ENCODE measurements around the gene DRAM2.

DRAM2 gene

DNA sequence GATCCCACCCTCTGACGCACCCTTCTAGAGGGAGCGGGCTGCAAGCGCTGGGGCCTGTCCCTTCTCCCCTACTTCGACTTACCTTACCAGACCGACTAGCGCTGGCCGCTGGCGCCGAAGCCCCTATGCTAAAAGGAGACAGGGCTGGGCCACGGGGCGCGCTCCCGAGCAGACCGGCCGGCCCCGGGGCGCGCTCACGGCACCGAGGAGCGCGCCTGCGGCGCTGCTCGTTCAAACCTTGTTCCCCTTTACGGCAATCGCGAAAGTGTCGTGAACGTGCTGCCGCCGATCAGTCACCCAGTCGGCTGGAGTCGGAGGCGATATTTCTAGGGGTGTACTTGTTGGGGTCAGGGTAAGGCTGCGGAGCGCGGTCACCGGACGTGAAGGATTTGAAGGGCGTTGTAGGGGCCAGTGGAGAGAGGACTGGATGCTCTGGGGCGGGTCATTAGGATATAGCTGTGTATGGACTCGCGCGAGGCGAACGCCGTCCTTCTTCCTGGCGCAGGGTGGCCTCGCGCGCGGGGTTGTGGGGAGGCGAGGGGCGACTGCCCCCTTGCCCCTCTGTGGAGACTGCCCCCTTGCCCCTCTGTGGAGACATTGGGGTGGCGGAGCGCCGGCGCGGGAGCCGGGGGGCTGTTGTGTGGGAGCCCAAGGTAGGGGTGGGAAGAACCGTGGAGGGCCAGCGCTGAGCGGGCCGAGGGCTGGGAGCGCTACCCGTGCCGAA, at the start of gene DRAM2, which contains the start of gene CEPT1:
TSS of gene DRAM2 (minus strand) at position 138 of the 724 bp plus-strand sequence. CDS start 8,539 bp downstream, outside the sequence.
TSS of gene CEPT1 (plus strand) at position 268 of the 724 bp plus-strand sequence. CDS start 7,492 bp downstream, outside the sequence.
- DNase-seq: peak; percentile 75

DNA sequence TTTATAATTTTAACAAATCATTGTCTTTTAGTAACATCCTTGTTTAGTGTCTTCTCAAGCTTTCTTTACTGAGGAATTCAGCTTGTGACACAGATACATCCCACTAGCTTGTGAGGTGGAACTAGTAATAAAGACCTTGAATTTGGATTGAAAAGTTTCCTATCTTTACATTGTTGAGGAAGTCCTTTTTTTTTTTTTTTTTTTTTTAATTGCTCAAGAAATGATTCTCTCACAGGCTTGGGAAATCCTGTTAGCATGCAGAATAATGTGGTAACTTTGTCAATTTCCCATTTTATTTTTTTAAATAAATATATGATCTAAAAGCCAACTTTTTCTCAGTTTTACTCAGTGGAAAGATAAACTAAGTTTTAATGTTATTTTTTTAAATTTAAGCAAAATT, 44.8 kb upstream of the DRAM2 start:
- DNase-seq: peak; percentile 9

DNA sequence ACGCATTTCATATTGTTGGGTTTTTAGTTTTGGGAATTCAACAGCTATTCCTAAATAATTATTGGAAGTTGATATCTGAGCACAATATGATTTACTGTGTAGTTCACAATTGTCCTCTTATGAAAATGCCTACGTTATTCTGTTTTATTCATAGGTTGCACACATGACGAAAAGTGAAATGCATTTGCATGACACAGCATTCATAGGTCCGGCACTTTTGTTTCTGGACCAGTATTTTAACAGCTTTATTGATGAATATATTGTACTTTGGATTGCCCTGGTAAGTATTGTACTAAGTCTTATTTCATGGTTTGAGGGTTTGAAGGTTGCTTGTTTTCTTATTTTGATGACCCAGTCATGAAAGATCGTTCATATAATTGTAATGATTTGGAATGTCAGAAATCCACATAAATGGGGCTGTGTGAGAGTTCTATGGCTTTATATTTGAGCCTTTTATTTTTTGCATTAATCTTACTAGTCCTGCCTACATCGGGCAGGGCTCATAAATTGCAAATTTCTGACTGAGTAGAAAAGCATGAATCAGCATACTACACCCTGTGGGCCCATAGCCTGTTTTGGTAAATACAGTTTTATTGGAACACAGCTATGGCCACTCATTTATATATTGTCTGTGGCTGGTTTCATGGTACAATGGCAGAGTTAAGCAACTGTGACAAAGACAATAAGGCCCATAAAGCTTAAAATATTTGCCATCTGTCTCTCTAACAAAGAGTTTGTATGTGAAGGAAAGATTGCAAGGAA, 43.6 kb upstream of the DRAM2 start:
- no peak for DNase-seq

DNA sequence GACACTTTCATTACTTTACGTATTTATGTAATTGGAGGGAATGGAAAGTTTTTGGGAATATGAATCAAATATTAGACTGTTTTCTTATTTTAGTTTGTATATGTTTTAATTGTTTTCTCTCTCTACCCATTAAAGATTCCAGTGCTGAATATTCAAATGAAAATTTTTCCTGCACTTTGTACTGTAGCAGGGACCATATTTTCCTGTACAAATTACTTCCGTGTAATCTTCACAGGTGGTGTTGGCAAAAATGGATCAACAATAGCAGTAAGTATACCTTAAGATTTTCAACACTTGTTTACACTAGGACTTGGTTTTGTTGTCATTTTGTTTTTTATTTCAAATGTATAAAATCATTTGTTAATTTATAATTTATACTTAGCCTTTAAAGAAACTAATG, 42.2 kb upstream of the DRAM2 start:
- no peak for DNase-seq

DNA sequence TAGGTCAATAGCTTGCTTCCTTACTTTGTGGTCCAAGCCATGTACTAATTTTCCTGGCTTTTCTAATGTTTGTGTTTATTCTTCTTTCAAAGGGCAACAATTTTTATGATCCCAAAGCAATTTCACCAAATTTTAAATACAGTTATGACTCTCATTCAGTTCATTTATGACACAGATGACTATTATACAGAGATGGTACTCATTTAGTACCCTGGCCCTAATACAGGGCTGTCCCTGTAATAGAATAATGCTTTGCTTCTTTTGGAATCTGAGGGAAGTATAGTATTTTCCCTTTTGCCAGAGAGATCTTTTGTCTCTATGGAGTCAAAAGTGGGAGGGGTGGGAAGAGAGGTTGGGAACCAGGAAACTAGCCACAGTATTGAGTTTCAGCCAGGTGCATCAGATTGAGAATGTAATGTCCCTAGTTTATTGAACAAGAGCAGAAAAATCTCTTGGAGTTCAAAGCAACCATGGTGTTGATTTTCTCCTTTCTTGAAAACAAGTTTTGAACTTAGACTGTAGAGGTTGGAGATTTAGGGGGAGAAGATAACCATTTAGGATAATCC, 40.2 kb upstream of the DRAM2 start:
- no peak for DNase-seq

DNA sequence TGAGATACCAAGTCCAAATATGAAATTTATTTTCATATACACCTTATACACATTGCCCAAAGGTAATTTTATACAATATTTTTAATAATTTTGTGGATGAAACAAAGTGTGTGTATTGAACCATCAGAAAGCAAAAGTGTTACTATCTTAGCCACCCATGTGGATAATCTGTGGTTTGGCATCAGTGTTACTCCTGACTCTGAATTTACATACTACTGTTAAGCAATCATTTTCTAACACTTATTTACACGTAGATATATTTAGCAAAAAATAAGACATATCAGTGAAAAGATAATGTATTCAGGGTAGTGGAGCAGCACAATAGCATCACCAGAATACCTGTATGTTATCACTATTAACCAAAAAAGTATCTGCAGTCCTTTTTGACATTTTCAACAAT, 36.8 kb upstream of the DRAM2 start:
- no peak for DNase-seq

DNA sequence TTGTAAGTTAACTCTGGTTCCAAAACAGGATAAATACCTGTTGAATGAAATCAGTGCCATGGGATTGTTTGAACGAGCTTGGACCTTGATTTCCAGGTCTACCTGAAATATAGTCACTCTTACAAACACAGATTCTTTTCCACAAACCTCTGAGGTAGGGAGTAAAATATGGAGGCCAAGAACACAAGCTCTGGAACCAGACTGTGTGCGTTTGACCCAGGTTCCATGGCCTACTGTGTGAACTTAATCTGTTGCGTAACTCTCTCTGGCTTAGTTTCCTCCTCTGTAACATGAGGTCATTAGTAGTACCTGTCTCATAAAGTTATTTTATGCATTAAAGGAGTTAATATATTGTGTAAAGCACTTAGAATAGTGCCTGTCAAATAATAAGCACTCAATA, 35.5 kb upstream of the DRAM2 start:
- no peak for DNase-seq

DNA sequence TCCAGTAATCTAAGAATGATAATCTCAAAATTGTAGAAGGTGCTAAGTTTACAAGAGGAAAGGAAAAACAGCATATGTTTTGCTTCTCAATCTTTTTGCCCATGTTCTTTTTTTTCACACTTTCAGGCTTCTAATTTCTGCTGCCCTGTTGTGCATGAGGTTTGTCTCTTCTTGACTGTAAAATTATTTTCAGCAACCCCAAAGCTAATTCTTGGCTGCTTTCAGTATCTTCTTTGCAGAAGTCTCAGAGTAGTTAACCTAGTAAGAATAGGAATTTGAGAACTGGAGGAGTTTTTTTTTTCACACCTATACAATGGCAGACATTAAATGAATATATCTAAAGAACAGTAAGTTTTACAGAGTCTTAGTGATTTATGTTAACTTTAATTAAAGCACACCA, 34.2 kb upstream of the DRAM2 start:
- DNase-seq: no peak

DNA sequence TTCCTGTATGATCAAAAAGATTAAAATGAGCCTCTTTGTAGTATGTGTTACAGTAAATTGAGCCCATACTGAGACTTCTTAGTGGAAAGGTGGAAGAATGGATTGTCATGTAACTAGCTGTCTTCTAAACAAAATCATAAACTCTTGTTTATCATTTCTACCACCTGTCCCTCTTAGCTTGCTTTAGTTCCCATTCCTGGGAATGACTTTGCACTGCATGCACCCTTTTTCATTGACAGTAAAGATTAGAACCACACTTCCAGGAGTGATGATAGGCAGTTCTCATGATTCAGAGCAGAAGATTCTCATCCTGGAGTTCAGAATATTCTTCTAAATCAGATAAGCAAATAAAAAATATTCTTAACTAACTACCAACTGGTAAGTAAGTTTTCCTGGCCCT, 32.6 kb upstream of the DRAM2 start:
- DNase-seq: no peak

DNA sequence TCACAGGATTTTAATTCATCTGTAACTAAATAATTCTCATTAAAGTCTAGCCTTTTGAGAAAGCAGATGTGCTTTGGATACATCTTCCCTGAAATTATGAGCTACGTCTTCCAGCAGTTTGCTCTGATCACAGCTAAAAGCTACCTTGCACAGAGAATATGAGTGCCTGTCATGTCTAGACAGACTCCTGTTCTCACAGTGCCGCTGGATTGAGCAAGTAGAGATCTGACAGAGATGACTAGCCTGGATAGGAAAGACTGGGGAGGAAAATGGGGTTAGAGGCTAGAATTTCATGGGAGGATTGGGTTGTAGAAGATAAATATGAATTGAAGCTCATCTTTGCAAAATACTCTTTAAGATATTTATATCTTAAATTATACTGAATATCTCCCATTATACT, 24.3 kb upstream of the DRAM2 start:
- DNase-seq: no peak

DNA sequence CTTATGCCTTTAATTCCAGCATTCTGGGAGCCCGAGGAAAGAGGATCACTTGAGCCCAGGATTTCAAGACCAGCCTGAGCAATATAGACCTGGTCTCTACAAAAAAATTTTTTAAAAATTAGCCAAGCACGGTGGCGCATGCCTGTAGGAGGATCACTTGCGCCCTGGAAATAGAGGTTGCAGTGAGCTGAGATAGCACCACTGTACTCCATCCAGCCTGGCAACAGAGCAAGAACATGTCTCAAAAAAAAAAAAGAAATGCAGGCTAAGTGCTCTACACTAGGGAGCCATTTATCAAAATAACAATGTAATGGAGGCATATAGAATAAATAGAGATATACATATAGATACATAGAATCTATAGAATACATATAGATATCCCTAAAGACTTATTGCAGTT, 23.5 kb upstream of the DRAM2 start:
- DNase-seq: no peak

DNA sequence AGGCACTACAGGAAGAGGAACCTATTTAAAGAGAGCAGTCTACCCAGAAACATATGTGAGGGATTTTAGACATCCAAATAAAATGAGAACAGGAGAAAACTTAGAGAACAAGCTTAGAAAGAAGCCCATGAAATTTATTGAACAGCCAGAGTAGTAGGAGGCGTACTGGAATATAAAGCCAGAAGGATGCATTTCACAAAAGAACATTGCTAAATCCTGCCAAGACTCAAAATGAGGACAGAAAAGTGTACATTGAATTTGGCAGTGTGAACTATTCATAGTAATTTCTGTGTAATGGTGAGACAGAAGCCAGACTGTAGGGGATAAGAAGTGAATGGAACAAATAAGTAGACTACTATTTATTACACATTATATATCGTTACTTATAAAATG, 22.6 kb upstream of the DRAM2 start:
- no peak for DNase-seq

DNA sequence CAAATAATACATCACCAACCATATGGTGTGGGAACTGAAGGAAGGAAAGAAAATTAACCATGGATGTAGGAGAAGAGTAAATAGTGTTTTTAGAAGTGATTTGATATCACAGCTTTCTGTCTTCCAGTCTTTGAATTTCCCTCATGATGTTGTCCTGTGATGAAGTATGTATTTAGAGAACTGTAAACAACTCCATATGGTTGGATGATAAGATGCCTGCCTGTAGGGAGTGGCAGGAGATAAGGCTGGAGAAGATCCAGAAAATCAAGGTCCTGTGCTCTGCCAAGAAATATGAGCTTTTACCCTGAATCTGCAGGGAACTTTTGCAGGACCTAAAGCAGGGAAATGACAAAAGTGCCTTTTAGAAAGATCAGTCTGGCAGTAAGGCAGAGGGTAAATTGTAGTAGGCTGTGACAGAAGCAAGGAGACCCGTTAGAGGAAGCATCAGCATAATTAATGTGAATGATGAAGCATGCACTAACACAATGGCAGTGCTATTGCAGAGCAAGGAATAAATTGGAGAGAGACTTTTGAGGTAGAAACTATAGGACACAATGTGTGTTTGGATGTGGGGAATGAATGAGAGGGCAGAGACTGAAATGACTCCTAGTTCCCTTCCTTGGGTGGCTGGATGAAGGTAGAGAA, 22.1 kb upstream of the DRAM2 start:
- no peak for DNase-seq

DNA sequence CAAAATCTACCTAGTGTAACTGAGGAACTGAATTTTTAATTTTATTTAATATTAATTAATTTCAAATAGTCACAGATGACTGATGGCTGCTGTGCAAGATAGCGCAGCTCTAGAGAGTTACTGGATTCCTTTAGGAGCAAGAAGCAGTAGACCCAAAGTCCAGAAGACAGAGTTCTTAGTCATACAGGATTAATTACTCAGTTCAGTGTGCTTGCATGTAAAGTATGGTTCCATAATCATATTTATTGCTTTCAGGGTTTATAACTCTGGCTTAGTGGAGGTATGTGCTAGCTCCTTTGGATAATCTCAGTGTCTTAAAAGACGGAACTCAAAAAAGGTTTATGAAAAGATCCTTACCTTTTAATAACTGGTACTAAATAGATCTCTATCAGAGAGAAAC, 17.5 kb upstream of the DRAM2 start:
- DNase-seq: no peak

DNA sequence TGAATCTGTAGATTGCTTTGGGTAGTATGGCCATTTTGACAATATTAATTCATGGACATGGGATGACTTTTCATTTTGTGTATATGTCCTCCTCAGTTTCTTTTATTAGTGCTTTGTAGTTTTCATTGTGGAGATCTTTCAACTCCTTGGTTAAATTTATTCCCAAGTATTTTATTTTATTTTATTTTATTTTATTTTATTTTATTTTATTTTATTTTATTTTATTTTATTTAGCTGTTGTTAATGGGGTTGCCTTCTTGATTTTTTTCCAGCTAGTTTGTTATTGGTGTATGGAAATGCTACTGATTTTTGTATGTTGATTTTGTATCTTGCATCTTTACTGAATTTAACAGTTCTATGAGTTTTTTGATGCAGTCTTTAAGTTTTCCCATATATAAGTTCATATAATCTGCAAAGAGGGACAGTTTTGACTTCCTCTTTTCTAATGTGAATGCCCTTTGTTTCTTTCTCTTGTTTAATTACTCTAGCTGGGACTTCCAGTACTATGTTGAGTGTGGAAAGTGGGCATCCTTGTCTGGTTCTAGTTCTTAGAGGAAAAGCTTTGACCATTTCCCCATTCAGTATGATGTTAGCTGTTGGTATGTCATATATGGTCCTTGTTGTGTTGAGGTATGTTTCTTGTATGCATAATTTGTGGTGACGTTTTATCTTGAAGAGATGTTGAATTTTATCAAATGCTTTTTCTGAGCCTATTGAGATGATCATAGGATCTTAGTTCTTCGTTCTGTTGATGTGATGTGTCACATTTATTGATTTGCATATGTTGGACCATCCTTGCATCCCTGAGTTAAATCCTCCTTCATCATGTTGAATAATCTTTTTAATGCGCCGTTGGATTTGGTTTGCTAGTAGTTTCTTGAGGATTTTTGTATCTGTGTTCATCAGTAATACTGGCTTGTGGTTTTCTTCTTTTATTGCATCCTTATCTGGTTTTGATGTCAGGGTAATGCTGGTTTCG, 14.4 kb upstream of the DRAM2 start:
- peak; percentile 5 for DNase-seq

DNA sequence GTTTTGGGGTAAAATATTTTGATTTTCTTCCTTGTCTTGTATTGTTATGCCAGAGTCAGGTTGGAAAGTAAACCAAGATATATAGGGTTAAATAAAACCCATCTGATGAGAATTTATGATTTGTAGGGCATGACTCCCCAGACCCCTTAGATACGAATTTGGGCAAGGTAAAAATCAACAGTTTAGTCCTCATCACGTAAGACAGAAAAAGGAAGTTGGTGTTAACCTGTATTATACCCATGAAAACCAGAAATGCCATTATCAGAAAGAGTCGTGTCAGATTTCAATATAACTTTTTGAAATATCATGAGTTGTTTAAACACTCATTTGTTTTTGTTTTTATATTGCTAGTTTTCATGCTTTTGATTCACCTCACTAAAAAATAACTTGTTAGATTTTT, 11.9 kb upstream of the DRAM2 start:
- DNase-seq: no peak

DNA sequence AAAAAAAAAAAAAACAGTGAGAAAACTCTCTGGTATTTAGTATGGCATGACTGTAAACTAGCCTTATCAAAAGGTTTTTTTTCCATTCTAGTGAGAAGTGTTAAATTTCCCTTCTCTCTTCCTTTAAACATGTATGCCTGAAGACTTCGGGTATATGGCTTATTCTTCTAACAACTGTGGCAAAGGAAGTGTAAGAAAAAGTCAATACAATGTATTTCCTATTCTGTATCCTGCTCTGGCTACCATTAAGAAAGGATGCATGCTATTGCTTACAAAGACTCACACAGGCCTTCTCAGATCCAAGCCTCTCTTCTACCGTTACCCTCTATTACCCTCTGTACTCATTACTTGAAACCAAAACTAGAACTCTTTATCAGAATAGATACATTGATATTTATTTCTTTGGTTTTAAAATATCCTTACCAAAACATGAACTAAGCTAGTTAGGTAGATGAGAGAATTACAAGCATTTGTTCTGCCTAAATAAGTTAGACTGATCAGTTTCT, 8.5 kb upstream of the DRAM2 start:
- DNase-seq: no peak

DNA sequence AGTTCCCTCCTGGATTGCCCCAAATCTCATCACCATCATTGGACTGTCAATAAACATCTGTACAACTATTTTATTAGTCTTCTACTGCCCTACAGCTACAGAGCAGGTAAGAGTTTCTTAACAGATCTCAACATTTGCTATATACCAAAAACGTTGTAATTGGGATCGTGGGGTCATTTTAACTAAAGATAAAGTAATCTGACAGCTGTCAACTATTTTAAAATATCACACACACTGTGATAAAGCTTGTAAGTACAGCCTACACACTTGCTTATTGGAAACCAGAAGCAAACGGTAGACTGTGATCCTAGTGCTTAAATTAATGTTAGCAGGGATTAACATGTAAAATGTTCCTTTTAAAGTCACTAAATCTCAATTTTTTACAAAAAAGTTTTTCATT, 8.1 kb upstream of the DRAM2 start:
- DNase-seq: no peak

DNA sequence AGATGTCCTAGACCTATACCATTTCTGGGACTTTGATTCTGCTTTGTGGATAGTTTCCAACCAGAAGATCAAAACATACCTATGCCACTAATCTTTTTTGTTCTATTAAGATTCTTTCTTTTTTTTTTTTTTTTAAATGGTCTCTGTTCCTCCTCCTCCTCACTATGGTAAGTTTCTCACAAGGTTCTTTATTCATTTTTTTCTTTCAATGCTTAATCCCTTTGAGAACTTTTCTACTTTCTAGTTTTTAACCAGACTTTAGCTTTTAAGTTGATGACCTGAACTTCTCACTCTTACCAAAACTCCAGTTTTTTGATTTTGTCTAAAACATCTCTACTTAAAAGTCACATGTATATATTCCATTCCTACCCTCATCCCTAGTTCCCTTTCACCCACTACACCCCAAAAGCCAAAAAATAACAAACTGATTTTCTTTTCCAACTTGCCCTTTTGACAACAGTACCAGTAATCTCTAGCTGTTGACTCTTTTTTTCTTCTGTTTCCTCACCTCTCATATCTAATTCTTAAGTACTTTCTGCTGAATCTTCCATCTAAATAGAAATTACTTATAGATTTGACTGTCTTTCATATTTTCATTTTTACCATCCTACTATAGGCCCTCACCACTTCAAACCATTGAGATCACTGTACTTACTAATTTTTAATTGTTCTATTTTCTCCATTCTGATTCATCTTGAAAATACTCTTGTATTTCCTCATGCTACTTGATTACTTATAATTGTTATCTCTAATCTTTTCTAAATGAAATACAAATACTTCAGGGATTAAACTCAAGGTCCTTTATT, 6.3 kb upstream of the DRAM2 start:
- DNase-seq: no peak

DNA sequence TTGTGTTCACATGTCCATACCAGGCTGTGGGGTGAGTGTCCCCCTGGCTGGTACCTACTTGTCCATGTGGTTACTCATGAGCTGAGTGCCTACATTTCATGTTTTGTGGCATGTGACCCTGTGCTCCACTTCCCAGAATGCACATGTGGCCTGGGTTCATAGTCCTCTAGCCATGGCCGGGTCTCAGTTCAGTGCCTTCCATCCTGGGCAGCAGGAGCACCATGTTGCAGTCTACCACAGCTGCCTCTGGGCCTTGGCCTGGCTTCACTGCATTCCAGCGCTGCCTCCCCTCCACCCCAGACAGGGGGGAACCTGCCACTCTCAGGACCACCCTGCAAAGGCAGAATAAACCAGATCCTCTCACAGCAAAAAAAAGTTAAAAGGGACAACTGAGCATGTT, 5.6 kb upstream of the DRAM2 start:
- DNase-seq: no peak

DNA sequence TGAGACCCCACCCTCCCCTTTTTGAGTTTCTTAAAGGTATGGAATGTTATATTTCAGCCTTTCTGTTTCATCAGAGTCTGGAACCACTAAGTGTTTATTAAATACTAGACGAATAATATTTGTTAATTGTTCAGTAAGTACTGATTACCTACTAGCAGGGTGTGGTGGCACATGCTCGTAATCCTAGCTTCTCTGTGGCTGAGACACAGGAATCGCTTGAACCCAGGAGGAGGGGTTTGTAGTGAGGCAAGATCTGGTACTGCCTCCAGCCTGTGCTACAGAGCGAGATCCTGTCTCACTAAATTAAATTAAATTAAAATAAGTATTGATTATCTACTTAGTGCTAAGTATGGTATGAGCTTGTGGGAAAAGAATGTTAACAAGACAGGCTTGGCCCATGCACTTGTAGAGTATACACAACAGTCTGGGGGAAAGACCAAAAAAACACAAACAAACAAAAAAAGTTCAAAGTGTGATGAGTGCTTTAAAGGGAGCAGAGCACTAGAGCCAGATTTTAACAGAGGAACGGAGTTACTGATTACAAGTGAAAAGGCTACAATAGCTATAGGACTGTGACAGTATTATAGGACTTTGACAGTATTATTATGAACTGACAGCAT, 2.6 kb upstream of the DRAM2 start:
- no peak for DNase-seq
